GM18498 (cell line): ENCODE measurements around the gene RPN2.

Experiments used
- ATAC-seq: cut with Tn5 transposase; IDR thresholded peaks from one replicate; pipeline ENCODE4 v1.9.1; 2021; ENCODE audit warnings: mild to moderate bottlenecking, moderate library complexity; ENCODE audit not compliant: unreplicated experiment

Gene RPN2

DNA sequence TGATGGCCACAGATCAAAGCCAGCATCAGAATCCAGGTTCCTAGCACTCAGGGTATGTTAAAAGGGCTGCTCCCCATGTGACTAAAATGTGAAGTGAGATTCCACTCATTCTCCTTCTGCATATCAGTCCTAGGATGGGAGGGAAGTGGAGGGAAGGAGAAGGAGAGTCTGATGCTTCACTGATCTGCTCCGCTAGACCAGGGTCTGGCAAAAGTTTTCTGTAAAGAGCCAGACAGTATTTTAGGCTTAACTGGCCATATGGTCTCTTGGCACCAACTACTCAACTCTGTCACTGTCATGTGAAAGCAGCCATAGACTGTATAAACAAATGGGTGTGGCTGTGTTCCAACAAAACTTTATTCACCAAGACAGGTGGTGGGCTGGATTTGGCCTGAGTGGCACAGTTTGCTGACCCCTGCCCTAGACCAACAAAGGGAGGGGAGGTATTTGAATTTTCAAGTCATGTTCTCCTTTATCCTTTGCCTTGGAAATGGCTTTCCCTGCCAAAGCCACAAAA, 59.9 kb downstream of the RPN2 start:
- ATAC-seq = no peak

DNA sequence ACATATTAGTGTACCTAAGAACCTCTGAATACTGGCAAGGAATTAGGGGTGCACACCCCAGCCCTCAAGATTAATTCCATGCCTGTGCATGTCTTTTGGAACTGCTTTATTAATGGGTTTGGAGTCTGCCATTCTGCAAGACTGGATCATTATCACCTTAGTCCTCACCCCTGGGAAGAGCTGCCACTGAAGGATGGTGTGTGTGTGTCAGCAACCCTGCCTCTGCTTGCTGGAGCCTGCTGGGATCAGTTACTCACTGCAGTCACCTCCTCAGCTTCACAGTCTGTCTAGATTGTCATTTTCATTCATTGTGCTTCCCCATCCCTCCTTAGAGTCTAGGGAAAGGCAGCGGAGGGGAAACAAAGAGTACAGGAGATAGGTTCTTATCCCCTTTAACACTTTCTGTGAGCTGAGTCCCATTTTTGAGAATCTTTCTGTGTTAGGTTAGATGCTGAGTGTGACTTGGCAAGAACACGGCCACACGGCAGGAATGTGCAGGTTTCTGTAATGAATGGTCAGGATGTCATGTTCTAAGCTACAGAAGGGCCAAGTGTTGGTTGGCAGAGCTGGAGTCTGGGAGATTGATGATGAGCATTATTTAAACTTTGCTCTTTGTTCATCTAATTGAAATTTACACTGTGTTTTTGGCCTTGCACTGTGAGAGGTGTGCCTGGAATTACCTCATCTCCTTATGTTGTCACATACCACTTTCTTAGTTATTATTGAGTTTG, 61.4 kb downstream of the RPN2 start:
- no peak for ATAC-seq

DNA sequence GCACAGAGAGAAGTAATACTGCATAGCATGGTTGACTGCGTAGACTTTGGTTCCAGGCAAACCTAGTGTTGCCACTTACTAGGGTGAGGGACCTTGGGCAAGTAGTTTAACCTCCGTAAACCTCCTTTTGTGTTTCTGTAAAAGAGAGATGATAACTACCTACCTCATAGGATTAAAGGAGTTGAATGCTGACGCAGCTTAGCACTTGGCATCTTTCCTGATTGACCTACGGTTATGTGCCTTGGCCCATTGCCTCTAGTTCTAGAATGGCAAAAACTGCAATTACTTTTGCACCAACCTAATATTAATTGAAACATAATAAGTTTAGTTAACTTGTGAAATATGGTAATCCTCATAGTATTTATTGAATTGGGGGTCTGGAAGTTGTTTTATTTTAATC, 63.4 kb downstream of the RPN2 start:
- no peak for ATAC-seq

DNA sequence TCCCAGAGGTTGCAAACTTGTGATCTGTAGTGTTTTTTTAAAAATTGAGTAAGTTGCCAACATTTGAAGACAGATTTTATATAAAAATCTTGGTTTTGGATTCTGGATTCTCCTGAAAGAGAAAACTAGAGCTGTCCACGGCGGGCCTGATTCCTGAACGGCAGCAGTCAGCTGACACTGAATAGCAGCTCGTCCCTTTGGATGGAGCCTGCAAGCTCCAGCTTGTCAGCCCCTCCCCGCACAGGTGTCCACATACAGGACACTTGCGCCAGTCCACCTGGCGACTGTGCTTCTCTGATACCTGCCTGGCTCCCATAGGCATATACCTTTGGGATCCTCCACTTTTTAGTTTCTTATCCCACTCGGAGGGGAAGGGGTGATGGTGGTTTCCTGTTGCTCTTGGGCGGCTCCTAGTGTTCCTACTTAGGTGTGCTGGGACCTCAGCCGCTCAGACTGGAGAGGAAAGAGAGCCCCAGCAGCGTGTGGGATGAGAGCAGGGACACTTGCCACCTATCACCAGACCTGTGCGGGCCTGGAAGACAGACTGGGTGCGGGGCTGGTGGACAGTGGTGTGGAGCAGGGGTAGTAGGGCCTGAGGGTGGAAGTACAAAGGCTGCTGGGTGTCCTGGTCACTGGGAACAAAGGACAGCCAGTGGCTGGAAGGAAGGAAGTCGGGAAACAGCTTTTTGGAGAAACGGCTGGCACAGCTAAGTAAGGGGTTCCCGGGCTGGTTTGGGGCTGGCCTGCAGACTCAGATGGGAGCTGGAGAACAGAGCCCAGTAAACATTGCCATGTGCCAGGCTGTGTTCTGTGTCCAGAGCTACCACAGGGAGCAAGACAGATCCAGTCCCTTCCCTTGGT, 64.2 kb downstream of the RPN2 start:
- no peak for ATAC-seq

DNA sequence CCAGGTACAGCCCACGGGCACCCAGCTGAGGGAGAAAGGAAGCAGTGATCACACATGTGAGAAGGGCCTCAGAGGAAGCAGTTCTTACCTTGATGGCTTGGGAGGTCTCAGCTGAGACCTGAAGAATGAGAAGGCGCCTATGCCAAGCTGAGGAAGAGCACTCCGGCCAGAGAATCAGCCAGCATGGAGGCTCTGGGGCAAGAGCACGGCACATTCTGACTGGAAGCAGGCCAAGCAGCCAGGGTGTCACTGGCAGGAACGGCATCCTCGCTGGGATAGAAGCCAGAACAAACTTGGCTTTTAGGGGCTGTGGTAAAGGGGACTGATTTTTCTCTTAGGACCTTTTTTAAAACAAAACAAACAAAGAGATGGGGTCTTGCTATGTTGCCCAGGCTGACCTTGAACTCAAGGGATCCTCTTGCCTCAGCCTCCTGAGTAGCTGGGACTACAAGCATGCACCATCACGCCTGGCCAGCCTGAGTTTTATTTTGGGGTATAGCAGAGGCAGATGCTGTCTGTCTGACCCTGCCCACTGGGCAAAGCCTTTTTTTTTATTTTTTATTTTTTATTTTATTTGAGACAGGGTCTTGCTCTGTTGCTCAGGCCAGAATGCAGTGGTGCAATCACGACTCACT, 64.9 kb downstream of the RPN2 start:
- no peak for ATAC-seq

DNA sequence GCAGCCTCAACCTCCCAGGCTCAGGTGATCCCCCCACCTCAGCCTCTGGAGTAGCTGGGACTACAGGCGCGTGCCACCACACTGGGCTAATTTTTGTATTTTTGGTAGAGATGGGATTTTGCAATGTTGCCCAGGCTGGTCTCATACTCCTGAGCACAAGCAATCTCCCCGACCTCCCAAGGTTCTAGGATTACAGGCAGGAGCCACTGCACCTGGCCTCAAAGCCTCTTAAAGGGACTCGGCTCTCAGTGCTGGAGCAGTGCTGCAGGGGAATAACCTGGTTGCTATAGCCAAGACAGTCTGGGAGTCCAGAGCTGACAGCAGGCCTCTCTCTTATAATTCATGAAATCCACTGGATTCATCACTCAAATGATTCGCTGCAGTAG, 65.4 kb downstream of the RPN2 start:
- no peak for ATAC-seq

DNA sequence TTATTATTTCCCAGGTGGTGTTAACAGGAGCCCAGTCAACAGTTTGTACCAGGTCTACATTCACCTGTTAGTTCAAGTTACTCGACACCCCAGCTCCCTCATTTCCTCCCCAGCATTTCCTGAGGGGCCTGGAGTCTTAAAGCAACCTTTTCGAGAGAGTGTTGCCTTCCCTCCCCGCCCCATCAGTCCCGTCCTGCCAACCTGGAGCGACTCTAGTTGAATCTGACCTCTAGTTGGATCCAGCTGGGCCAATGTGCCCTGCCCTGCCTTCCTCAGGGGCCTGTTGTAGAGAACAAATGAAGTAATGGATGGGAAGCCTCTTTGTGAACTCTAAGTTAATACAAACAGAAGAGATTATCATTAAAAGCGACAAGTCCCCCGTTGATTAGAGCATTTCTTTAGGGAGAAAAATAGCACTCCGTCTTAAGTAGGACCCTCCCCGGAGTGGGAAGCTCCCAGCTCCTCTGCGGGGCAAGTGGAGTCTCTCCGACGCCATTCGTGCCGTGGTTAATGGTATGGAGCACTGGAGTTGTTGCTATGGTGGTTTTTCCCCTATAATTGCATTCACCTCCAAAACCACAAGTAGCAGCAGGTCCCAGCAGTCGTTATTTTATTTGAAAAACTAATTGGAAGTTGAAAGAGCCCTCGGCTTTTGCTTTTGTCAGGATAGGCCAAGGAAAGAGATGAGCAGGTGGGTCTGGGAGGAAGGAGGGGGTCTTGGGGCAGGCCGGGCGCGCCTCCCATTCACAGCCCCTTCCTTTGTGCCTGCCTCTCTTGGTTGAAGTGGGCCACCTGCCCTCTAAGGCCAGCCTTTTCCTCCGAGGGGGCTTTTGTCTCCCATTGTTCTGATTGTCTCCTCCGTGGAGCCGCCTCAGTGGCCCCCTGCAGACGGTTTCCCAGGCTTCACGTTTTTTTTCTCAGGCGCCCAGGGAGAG, 66.4 kb downstream of the RPN2 start:
- ATAC-seq = no peak

DNA sequence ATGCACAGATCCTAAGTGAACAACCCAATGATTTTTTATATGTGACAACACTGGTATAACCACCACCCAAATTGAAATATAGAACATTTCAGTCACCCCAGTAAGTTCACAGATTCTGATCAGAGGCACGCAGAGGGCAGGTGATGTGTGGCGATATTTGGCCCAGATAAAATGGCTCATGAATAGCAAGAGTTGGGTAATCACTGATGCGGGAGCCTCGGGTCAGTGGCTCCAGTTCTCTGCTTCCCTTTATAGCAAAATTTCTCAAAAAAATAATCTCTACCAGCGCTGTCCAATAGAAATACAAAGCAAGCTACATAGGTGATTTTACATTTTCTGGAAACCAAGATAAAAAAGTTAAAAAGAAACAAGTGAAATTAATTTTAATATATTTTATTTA, 67.6 kb downstream of the RPN2 start:
- ATAC-seq = no peak

DNA sequence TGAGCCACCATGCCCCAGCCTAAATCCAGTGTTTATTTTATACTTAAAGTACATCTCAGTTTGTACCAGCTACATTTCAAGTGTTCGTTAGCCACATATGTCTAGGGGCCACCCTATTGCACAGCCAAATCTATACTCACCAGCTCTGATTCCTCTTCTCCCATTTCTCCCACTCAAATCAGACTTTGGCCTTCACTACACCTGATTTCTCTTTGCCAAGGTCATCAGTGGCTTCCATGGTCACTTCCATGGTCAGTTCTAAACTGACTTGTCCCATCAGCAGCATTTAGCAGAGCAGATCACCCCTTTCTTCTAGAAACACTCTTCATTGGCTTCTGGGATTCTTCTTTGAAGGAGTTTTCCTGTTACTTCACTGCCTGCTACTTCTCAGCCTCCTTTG, 68.4 kb downstream of the RPN2 start:
- ATAC-seq = no peak

DNA sequence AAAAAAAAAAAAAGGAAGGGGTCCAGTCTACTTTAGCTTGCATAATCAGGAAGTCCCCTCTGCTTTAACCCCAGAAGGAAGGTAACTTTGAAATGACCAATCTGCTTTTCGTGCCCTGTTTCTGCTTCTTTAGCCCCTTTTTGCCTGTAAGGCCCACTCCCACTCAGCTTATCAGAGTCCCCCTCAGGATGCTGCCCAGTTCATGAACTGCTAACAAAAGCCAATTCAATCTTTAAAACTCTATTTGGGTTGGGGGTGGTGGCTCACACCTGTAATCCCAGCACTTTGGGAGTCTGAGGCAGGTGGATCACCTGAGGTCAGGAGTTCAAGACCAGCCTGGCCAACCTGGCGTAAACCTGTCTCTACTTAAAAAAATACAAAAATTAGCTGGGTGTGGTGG, 70.2 kb downstream of the RPN2 start:
- ATAC-seq = no peak

DNA sequence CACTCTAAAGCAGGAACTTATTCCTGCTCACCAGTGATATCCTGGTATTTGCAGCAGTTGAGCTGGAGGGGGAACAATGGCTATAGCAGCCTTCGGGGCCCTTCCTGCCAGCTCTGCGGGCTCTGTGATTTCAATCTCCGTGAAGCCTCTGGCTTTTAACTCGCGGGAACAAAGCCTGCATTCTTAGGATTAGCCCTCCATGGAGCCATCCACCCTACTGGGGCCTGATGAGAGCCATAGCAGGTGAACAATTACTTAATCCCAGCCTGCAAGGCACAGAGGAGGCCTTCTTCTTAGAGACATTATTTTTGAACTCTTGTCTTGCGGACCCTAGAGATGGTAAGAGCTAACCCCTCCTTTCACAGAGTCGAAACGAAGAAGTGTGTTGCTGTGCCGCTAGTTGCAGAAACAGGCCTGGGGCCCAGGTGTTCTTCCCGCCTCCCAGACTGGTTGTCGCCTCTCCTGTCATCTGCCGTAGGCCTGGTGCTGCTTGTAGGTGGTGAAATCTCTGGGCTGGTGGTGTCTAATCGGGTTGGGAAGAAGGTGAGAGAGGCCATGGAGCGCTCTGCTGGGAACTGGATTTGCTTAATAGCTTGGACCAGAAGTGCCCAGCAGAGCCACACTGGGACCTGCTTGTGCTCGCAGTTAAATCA, 72.8 kb downstream of the RPN2 start:
- no peak for ATAC-seq

DNA sequence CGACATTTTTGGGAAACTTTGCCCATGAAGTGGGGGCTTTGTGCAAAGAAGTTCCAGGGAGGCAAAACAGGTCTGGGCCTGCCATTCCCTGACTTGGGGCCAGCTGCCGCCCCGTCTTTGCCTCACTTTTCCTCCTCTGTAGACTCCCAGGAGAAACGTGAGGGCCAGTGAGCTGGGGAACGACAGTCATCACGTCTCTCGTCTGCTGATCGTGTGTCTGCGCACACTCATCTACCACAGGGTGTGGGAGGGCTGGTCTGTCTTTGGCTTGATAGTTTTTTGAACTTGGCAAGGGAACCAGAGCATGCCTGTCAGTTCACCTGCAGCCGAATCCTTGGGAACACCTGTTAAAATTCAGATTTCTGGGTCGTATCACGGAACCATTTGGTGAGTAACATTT, 74.0 kb downstream of the RPN2 start:
- no peak for ATAC-seq

DNA sequence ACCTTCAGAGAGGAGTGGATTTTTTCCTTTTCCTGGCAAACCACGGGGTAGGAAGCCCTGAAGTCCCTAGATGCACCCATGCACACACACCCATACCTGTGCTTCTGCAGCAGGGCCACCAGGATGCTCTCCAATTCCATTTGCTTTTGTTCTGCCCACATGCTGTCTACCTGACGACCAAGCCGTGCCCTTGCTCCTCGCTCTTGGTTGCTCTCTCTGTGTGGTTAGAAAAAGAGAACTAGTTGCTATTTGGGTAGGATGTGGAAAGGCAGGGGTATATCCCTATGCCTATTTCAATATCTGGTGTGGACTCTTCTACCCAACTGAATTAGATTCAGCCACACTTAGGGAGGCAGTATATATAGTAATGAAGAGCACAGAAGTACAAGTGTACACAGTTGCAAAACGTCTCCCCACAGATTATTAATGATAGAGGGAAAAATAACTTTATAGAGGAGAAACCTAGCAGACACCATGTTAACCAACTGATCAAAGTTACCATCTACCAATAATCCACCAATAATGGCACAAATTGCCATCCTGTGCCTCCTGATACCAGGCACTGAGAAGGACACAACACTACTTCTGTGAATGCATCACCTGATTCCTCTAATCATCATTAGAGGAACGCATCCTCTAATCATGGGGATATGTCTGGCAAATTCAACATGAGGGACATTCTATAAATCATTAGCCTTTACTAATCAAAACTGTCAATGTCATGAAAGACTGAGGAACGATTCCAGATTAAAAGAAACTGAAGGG, 75.2 kb downstream of the RPN2 start:
- ATAC-seq = no peak

DNA sequence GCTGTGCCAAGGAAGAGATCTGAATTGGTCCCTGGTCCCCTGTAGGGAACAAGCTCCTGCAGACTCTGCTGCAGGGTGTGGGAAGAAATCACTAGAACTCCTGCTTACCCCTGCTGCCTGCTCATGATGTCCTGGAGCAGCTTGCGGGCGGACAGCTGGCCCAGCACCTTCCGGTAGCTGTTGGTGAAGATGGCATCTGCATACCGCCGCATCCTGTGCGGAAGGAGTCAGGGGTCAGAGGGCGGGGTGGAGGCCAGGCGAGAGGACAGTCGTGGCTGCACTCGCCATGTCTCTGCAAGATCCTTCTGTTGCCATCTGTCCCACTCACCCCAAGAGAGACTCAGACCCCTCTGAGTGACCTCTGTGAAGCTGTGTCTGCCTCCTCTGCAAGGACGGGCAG, 77.2 kb downstream of the RPN2 start:
- no peak for ATAC-seq

DNA sequence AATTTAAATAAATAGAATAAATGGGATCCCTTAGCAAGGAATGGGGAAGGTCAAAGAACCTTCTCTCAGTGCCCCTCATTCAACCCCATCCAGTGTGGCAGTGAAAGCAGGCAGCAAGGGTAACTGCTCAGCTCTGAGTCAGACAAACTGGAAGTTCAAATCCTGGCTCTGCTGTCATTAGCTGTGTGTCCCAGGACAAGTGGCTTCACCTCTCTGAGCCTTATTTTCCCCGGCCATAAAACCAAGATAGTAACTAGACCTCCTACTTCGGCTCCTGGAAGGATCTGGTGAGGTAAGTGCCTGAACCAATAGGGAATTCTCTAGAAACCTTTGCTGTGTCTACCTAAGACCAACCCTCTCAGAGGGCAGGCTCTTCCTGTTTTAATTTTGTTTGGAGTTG, 78.4 kb downstream of the RPN2 start:
- ATAC-seq = no peak

DNA sequence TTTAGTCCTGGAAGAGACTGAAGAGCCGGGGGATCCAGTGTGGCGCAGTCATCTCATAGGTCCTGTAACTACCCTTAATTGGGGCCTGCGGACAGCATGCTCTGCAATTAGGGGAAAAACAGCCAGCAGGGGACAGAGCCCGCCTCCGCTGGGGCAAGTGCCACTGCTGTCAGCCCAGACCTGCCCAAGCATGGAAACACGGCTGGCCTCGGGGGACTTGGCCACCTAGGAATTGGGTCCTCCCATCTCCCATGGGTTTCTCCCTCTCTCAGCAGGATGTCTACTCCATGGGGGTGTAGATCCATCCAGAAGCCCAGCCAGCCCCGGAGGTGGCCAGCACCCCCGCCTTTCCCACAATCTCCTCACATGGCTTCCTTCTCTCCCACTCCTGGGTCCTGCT, 78.9 kb downstream of the RPN2 start:
- ATAC-seq = no peak

DNA sequence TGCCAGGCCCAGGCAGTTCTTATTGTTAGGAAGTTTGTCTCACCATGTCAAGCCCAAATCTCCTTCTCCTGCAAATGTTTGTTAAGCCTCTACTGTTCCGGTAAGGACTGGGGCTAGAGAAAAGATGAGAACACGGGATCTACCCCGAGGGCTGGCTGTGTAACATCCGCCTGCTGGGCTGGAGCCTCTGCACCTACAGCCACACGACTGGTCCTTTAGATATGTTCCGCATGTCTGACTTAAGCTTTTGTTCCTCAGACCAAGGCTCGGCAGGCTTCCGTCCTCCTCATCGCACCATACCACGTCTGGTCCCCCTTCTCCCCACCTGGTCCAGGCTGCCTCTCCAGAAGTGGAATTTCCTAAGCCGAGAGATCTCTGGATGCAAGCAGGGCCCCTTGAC, 79.9 kb downstream of the RPN2 start:
- no peak for ATAC-seq

DNA sequence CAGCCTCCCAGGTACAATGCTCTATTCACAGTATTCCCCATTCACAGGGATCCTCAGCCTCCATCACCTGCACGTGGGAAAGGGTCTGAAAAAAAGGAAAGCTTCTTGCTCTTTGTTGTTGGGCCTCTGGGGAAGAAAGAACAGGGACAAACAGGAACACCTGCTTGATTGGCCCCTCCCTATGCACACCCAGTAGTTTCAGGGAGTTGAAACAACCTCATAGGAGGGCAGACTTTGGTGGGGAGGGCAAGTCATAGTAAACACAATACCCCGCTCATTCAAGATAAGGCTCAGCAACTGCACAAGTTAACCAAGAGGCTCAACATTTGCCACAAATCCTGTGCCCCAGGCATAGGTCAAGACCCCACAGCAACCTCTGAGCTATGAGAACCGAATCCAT, 80.7 kb downstream of the RPN2 start:
- no peak for ATAC-seq

DNA sequence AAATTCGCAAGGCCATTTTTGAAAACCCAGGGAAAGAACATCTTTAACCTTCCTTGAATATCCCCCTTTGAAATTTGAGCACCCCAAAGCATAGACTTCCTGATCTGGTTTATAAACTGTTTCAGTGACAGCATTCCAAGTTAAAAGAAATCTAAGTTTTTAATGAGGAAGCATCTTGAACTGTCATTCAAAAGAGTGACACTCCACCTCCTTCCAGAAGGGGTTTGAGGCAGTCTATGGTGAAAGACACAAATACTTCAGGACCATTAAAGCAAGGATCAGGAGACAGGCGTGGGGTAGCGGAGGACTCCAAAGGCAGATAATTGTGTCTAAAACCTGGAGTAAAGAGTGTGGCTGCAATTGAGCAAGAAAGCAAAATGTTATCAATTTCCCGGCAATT, 81.8 kb downstream of the RPN2 start:
- ATAC-seq = no peak
